Adipocyte (in vitro differentiated cells): ENCODE results near the gene DGCR8.

ENCODE experiments used
- DNase-seq: peaks from one replicate; pipeline ENCODE4 v3.0.0-alpha.2; 2015; ENCODE audit warnings: low read depth
- H3K27me3 ChIP-seq: replicated peaks from 2 replicates; pipeline ENCODE4 v1.7.0; 2013; ENCODE audit warnings: mild to moderate bottlenecking, low read length, moderate library complexity; ENCODE audit not compliant: control insufficient read depth, insufficient read depth
- H3K36me3 ChIP-seq: 2 replicates; pipeline ENCODE4 v1.7.0; 2013; ENCODE audit warnings: low read length, mild to moderate bottlenecking, moderate library complexity; ENCODE audit not compliant: control insufficient read depth, insufficient read depth, severe bottlenecking
- H3K4me1 ChIP-seq: 2 replicates; pipeline ENCODE4 v1.7.0; 2013; ENCODE audit warnings: mild to moderate bottlenecking, low read length, moderate library complexity; ENCODE audit not compliant: control insufficient read depth, insufficient read depth
- H3K4me3 ChIP-seq: 2 replicates; pipeline ENCODE4 v1.7.0; 2013; ENCODE audit warnings: mild to moderate bottlenecking, low read length, moderate library complexity
- H3K9ac ChIP-seq: 2 replicates; pipeline ENCODE4 v1.7.0; 2013; ENCODE audit warnings: mild to moderate bottlenecking, low read length, moderate library complexity
- H3K9me3 ChIP-seq: 2 replicates; pipeline ENCODE4 v1.7.0; 2013; ENCODE audit warnings: mild to moderate bottlenecking, low read length, moderate library complexity; ENCODE audit not compliant: control insufficient read depth

DGCR8 gene

DNA sequence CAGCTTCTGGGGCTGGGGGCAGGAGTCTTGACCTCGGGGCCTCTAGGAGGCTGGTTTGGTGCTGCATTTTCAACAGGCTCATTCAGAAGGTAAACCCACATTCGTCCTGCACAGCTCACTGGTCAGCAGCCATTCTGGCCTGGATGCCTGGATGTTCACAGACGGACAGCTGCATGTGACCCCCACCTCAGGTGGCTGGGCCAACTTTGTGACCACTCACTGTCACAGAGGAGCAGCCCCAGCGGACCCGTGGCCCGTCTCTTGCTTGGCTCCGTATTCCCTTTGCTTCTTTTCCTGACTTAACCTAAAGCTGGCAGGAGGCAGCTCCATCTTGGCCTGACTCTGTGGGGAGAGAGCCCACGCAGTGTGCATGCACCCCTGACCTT, 8.2 kb downstream of the DGCR8 start:
- Histone ChIP-seq H3K27me3 (no peaks in the 10 kb centered on the region), H3K36me3 (peaks cover 78% of the 10 kb centered on the region), H3K9ac (no peak overlapping the region), H3K4me3 (no peak overlapping the region), H3K4me1 (peaks cover 15% of the 10 kb centered on the region), H3K9me3 (no peaks in the 10 kb centered on the region)
- DNase-seq, result no peak

DNA sequence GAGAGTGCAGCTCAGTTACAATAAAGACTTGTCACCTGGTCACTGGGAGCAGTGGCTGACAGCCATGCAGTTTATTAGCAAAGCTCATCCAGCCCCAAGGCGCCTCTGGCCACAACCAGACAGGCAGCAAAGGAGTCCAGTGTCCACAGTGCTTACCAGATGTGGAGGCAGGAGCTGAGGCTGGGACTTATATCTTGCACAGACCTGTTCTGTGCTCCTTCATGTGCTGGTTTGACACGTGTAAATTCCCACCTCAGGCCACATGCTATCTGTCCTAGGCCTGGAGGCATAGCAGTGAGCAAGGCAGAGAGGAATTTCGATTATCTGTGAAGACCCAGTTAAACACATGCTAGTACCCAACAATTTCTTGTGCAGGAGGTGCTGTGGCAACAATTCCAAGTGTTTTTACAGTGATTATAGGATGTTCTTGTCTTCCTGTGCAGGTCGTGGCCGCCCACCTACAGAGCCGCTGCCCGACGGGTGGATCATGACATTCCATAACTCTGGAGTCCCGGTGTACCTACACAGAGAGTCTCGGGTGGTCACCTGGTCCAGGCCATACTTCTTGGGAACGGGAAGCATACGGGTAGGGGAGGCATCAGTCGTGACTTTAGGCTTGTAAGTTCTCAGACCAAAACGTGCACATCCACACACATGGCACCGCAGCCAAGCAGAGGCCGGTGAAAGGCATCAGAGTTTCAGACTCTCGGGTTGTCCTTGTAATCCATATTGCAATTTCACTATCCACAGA, 9.4 kb downstream of the DGCR8 start:
- H3K36me3 ChIP-seq, result peaks cover 90% of the 10 kb centered on the region
- no peak overlapping the region for H3K4me3 ChIP-seq
- no peaks in the 10 kb centered on the region for H3K9me3 ChIP-seq
- DNase-seq, result no peak
- peaks cover 8% of the 10 kb centered on the region for H3K4me1 ChIP-seq
- H3K9ac ChIP-seq, result no peak overlapping the region
- no peaks in the 10 kb centered on the region for H3K27me3 ChIP-seq

DNA sequence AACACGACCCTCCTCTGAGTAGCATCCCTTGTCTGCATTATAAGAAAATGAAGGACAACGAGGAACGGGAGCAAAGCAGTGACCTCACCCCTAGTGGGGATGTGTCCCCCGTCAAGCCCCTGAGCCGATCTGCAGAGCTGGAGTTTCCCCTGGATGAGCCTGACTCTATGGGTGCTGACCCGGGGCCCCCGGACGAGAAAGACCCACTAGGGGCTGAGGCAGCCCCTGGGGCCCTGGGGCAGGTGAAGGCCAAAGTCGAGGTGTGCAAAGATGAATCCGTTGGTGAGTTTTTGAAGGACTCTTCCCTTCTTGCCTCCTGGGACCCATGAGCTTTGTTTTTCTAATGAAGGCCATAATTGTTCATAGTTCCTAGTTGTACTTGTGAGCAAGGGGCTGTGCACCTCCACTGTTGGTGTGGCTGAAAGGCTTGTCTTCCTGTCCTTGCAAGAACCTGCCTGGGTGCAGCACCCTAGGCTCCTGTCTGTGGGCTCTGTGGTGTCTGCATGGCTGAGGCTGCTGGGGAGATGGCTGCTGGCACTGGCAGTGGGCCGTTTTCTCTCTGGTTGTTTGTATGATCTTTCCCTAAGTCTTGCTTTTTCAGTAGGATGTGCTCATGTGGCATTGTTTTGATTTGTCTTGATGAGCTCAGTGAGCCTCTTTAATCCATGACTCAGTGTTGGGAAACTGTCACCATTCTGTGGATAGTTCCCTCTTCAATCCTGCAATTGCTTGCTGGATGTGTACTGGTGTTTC, 10.1 kb downstream of the DGCR8 start:
- peaks cover 8% of the 10 kb centered on the region for H3K4me1 ChIP-seq
- peaks cover 97% of the 10 kb centered on the region for H3K36me3 ChIP-seq
- no peak overlapping the region for H3K9ac ChIP-seq
- no peak overlapping the region for H3K4me3 ChIP-seq
- DNase-seq, result peak; percentile 47
- no peaks in the 10 kb centered on the region for H3K9me3 ChIP-seq
- H3K27me3 ChIP-seq, result no peaks in the 10 kb centered on the region

DNA sequence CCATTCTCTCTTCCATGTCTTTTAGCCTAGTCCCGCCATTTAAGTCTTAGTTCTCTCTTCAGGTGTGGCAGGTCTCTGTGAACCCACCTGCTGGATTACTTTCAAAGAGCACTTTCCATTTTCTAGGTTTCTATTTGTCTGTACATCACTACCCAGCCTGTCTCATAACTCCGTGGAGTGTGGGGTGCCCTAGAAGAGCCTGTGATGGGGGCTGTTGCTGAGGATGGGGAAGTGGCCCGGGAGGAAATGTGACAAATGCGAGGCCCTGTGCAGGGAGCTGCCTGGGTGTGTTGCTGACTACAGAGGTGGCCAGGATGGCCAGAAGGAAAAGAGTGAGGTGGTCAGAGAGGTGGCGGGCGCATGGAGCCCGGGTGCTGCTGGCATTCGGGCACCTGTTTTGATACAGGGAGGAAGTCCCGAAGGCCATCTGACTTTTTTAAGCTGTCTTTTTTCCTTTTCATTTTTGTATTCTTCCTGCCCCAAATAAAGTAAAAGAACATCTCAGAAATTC, 10.7 kb downstream of the DGCR8 start:
- no peak overlapping the region for H3K9ac ChIP-seq
- peaks cover 8% of the 10 kb centered on the region for H3K4me1 ChIP-seq
- H3K36me3 ChIP-seq, result peaks cover 100% of the 10 kb centered on the region
- H3K9me3 ChIP-seq, result no peaks in the 10 kb centered on the region
- DNase-seq, result no peak
- H3K27me3 ChIP-seq, result no peaks in the 10 kb centered on the region
- H3K4me3 ChIP-seq, result no peak overlapping the region

DNA sequence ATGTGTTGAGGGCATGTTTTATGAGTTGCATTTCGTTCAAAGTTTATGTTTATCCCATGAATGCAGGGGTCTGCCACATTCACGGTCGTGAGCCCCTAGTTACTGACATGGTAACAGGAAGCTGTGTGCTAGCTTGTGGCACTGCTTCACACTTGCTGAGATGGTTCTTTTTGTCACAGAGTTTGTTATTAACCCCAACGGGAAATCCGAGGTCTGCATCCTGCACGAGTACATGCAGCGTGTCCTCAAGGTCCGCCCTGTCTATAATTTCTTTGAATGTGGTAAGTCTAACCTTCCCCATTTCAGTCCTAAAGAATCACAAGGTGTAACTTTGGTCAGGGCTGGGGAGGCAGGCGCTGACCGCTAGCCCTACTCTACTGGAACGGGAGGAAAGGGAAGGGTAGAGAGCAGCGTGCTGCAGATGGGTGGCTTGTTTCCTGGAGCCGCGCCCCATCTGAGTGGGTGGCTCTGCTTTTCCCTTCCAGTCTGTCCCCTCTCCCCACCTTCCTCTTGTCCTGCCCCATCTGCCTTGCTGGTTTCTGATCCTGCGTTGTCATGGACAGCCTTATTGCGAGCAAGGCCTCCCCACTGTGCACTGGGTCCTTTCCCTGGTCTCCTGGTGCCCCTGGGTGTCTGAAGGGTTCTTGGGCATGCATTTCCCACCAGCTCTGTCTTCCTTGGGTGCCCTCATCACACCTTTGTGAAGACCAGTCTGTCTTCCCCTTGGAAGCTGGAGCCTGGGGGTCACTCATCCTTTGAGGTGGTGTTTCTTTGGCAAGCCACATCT, 11.8 kb downstream of the DGCR8 start:
- H3K9me3 ChIP-seq, result no peaks in the 10 kb centered on the region
- no peak overlapping the region for H3K4me3 ChIP-seq
- DNase-seq, result no peak
- H3K36me3 ChIP-seq, result peaks cover 100% of the 10 kb centered on the region
- no peaks in the 10 kb centered on the region for H3K27me3 ChIP-seq
- H3K4me1 ChIP-seq, result peaks cover 8% of the 10 kb centered on the region
- no peak overlapping the region for H3K9ac ChIP-seq

DNA sequence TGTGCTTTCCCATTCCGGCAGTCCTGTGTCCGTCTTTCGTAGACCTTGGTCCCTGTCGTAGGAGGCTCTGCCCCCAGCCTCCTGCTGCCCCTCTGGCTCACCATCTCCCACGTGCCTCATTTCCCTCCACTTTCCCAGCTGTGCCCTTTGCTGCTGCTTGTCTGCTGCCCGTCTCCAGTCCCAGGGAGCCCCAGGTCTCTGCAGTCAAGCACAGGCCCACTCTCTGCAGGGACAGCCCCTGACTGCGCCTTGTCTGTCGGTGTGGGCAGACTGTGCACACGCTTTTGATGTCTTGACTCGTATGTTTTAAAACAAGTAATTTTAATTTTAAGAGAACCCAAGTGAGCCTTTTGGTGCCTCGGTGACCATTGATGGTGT, 12.4 kb downstream of the DGCR8 start:
- Histone ChIP-seq H3K9ac (no peak overlapping the region), H3K27me3 (no peaks in the 10 kb centered on the region), H3K36me3 (peaks cover 100% of the 10 kb centered on the region), H3K4me1 (peaks cover 8% of the 10 kb centered on the region), H3K4me3 (no peak overlapping the region), H3K9me3 (no peaks in the 10 kb centered on the region)
- DNase-seq, result no peak

DNA sequence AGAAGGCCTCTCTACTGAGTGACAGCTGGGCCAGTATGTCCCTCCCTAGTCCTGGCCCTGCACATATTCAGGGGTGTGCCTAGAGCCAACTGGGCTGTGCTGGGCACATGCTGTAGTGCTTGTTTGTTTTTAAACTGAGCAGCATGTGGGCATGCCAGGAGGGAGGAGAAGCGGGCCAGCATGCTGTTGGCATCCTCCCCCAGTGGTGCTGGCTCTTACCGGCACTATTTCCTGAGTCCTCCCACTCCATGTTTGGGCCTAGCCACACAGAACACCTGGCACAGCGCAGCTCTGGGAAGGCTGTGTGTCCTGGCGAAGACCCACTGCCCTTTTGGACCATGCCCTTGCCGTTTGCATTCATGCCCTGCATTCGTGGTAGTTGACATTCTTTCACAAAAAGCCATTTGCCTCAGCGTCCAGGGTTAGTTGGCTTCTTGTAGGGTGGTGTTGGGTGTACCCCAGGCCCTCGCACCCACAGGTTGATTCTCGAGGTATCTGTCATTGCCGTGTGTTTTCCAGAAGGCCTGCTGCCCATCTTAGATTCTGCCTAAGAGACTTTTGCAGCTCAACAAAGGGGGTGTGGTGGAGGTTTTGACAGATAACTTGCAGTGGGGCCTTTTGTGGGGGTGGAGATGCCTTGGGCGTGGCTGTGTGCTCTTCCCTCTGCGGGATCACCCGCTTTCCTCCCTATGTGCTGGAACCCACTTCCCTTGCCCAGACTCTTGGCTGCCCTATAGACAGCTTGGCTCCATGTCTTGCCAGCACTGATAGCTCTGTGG, 13.6 kb downstream of the DGCR8 start:
- H3K9ac ChIP-seq, result no peak overlapping the region
- DNase-seq, result no peak

DNA sequence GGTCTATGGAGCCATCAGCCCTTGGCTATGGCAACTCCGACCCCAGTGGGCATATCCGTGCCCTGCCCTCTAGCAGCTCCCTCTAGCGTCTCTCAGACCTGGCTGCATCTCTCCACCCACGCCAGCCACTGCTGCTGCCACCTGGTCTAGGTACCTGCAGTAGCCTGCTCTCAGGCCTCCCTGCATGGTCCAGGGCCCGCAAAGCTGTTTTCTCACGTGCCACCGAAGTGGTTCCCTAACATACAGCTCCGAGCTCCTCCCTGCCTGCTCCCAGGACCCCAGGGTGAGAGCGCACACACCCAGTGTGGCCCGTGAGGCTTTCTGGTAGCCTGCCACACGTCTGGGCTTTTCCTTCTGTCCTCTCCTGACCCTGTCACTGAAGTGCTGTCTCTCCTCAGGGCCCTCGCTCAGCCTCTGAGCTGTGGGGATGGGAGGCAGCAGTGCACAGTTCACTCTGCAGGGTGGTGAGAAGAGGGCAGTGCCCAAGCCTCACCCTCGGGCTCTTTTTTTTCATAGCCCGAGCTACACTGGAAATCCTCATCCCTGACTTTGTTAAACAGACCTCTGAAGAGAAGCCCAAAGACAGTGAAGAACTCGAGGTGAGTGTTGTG, 14.3 kb downstream of the DGCR8 start:
- Histone ChIP-seq H3K9ac (no peak overlapping the region), H3K36me3 (peaks cover 96% of the 10 kb centered on the region), H3K9me3 (no peaks in the 10 kb centered on the region), H3K4me1 (peaks cover 8% of the 10 kb centered on the region), H3K27me3 (no peaks in the 10 kb centered on the region), H3K4me3 (no peak overlapping the region)
- no peak for DNase-seq

More for the DNA sequence above, 13.6 kb downstream of the DGCR8 start:
- Histone ChIP-seq H3K36me3 (peaks cover 96% of the 10 kb centered on the region), H3K27me3 (no peaks in the 10 kb centered on the region), H3K9me3 (no peaks in the 10 kb centered on the region), H3K4me1 (peaks cover 8% of the 10 kb centered on the region), H3K4me3 (no peak overlapping the region)

DNA sequence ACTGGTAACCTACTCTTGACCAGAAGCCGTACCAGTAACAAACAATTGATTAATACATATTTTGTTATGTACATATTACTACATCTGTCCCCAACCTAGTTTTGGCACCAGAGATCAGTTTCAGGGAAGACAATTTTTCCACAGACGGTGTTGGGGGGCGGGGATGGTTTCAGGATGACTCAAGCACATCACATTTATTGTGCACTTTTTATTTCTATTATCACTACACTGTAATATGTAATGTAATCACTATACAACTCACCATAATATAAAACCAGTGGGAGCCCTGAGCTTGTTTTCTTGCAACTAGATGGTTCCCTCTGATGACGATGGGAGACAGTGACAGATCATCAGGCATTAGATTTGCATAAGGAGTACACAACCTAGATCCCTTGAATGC, 15.5 kb downstream of the DGCR8 start:
- Histone ChIP-seq H3K4me3 (no peak overlapping the region), H3K4me1 (peaks cover 4% of the 10 kb centered on the region), H3K36me3 (peaks cover 96% of the 10 kb centered on the region), H3K9ac (no peak overlapping the region), H3K27me3 (no peaks in the 10 kb centered on the region), H3K9me3 (no peaks in the 10 kb centered on the region)
- no peak for DNase-seq

DNA sequence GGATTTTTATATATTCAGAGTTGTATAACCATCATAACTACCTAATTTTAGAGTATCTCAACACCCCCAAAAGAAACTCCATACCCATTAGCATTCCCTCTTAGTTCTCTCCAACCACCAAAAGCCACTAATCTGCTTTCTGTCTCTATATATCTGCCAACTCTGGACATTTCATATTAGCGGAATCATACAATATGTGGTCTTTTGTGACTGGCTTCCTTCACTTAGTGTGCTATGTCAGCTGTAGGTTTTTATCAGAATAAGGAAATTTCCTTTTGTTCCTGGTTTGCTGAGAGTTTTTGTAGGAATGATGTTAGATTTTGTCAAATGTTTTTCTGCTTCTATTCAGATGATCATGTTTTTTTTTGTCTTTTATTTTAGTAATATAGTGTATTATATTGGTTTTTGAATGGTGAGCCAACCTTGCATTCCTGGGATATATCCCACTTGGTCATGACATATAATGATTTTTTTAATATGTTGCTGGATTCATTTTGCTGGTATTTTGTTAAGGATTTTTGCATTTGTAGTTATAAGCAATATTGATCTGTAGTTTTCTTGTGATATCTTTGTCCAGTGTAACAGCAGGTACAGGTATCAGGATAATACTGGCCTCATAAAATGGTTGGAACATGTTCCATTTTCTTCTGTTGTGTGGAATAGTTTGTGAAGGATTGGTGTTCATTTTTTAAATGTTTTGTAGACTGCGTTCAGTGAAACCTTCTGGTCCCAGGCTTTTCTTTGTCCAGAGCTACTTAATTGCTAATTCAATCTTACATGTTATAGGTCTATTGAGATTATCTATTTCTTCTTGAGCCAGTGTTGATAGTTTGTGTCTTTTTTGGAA, 16.8 kb downstream of the DGCR8 start:
- DNase-seq, result no peak
- no peaks in the 10 kb centered on the region for H3K27me3 ChIP-seq
- peaks cover 95% of the 10 kb centered on the region for H3K36me3 ChIP-seq

More for the DNA sequence above, 16.8 kb downstream of the DGCR8 start:
- no peaks in the 10 kb centered on the region for H3K4me1 ChIP-seq
- no peak overlapping the region for H3K9ac ChIP-seq
- H3K4me3 ChIP-seq, result no peak overlapping the region
- no peaks in the 10 kb centered on the region for H3K9me3 ChIP-seq
